Neural cell (in vitro differentiated cells): Measurements from ENCODE around the gene ANAPC7. TPM values are rescaled to one million over a fixed set of nuclear protein-coding genes. Genes with fewer than 3 reads are reported as not detected.

Source experiments
- H2AFZ ChIP-seq: fragments of 200-600, 300-800 bp; sonication (generic), shearing (Covaris generic); 2 replicates; pipeline ENCODE4 v1.6.0; 2014; ENCODE audit warnings: low read depth, mild to moderate bottlenecking, antibody characterized with exemption, low read length, moderate library complexity
- H3F3A ChIP-seq: fragments of 200-600 bp; shearing (Covaris generic); 2 replicates; pipeline ENCODE4 v1.6.1; 2016; ENCODE audit warnings: mild to moderate bottlenecking, moderate library complexity, mixed read lengths, antibody characterized with exemption, low read length; ENCODE audit not compliant: insufficient read depth, poor library complexity, severe bottlenecking
- H3K27ac ChIP-seq: fragments of 200-600, 300-800 bp; sonication (generic), shearing (Covaris generic); 2 replicates; pipeline ENCODE4 v1.5.1; 2014; ENCODE audit warnings: mild to moderate bottlenecking, low read length, moderate library complexity
- H3K27me3 ChIP-seq: fragments of 300-800, 200-600 bp; sonication (generic), shearing (Covaris generic); 2 replicates; pipeline ENCODE4 v1.6.0; 2014; ENCODE audit warnings: mild to moderate bottlenecking, low read depth, low read length, moderate library complexity; ENCODE audit not compliant: insufficient read depth
- H3K36me3 ChIP-seq: fragments of 300-800, 200-600 bp; sonication (generic), shearing (Covaris generic); 2 replicates; pipeline ENCODE4 v1.5.1; 2014; ENCODE audit warnings: mild to moderate bottlenecking, antibody characterized with exemption, low read length, moderate library complexity; ENCODE audit not compliant: insufficient read depth
- H3K4me2 ChIP-seq: fragments of 300-800, 200-600 bp; sonication (generic), shearing (Covaris generic); 2 replicates; pipeline ENCODE4 v1.6.0; 2014; ENCODE audit warnings: mild to moderate bottlenecking, low read length
- H3K4me3 ChIP-seq: fragments of 300-800, 200-600 bp; sonication (generic), shearing (Covaris generic); 2 replicates; pipeline ENCODE4 v1.5.1; 2014; ENCODE audit warnings: mild to moderate bottlenecking, low read length, moderate library complexity
- H3K79me2 ChIP-seq: fragments of 200-600 bp; shearing (Covaris generic); replicated peaks from 2 replicates; pipeline ENCODE4 v1.6.0; 2014; ENCODE audit warnings: mild to moderate bottlenecking, low read length, moderate library complexity; ENCODE audit not compliant: insufficient read depth
- H3K9ac ChIP-seq: fragments of 300-800, 200-600 bp; sonication (generic), shearing (Covaris generic); 2 replicates; pipeline ENCODE4 v1.6.1; 2016; ENCODE audit warnings: mild to moderate bottlenecking, low read length, mixed read lengths
- H3K9me2 ChIP-seq: fragments of 200-600 bp; shearing (Covaris generic); 2 replicates; pipeline ENCODE4 v1.6.1; 2016; ENCODE audit warnings: mild to moderate bottlenecking, low read length, mixed read lengths; ENCODE audit not compliant: insufficient read depth
- H3K9me3 ChIP-seq: fragments of 200-600, 300-800 bp; sonication (generic), shearing (Covaris generic); 2 replicates; pipeline ENCODE4 v1.6.1; 2016; ENCODE audit warnings: mild to moderate bottlenecking, mixed run types, low read length, moderate library complexity, mixed read lengths
- H4K20me1 ChIP-seq: fragments of 200-600 bp; shearing (Covaris generic); 2 replicates; pipeline ENCODE4 v1.6.1; 2016; ENCODE audit warnings: mild to moderate bottlenecking, mixed run types; ENCODE audit not compliant: insufficient read depth
- CTCF ChIP-seq: fragments of 450-650 bp; IDR thresholded peaks from 2 replicates; pipeline ENCODE4 v1.5.1; 2014; ENCODE audit warnings: antibody characterized with exemption, mild to moderate bottlenecking, moderate library complexity; ENCODE audit not compliant: poor library complexity, severe bottlenecking
- EP300 ChIP-seq: fragments of 450-650 bp; conservative IDR thresholded peaks from 2 replicates; pipeline ENCODE4 v1.6.1; 2014; ENCODE audit warnings: antibody characterized with exemption, mild to moderate bottlenecking, moderate library complexity; ENCODE audit not compliant: poor library complexity, severe bottlenecking
- EZH2 ChIP-seq: fragments of 200-600, 300-800 bp; shearing (Covaris generic), sonication (generic); IDR thresholded peaks from 2 replicates; pipeline ENCODE4 v1.6.1; 2014; ENCODE audit warnings: antibody characterized with exemption, low read length, borderline replicate concordance, mild to moderate bottlenecking; ENCODE audit not compliant: insufficient read depth, poor library complexity, severe bottlenecking
- MXI1 ChIP-seq: fragments of 450-650 bp; conservative IDR thresholded peaks from 2 replicates; pipeline ENCODE4 v1.6.1; 2014; ENCODE audit warnings: antibody characterized with exemption, mild to moderate bottlenecking; ENCODE audit not compliant: poor library complexity, severe bottlenecking
- POLR2AphosphoS5 ChIP-seq: IDR thresholded peaks from 2 replicates; pipeline ENCODE4 v1.6.1; 2012
- RAD21 ChIP-seq: fragments of 450-650 bp; conservative IDR thresholded peaks from 2 replicates; pipeline ENCODE4 v1.6.1; 2014; ENCODE audit warnings: antibody characterized with exemption, mild to moderate bottlenecking, moderate library complexity
- REST ChIP-seq: IDR thresholded peaks from 2 replicates; pipeline ENCODE4 v1.6.1; 2012; ENCODE audit warnings: borderline replicate concordance
- SMC3 ChIP-seq: fragments of 450-650 bp; conservative IDR thresholded peaks from 2 replicates; pipeline ENCODE4 v1.6.1; 2014; ENCODE audit warnings: antibody characterized with exemption, mild to moderate bottlenecking, moderate library complexity; ENCODE audit not compliant: poor library complexity
- TAF1 ChIP-seq: IDR thresholded peaks from 2 replicates; pipeline ENCODE4 v1.6.1; 2012; ENCODE audit warnings: low read depth
- polyA plus RNA-seq: library from polyadenylated mRNA; depleted of rRNA; stranded (reverse); fragments of >200 nt; gene quantifications from 2 replicates; pipeline ENCODE4 v1.2.3, GENCODE V29; 2014

ANAPC7 gene
- polyA plus RNA-seq, 1 donor from 2014 or later, result 92.8 TPM

GRCh38 chr12:110426406-110426805 lies 22.9 kb upstream of the ANAPC7 start:
- Histone ChIP-seq H3K9me2 (no peaks in the 10 kb centered on the region), H3K4me2 (no peak overlapping the region), H3K4me3 (no peak overlapping the region), H3F3A (no peaks in the 10 kb centered on the region), H3K27me3 (no peaks in the 10 kb centered on the region), H3K9me3 (no peaks in the 10 kb centered on the region), H3K27ac (no peak overlapping the region), H4K20me1 (no peaks in the 10 kb centered on the region), H3K9ac (no peak overlapping the region), H2AFZ (no peak overlapping the region), H3K79me2 (no peaks in the 10 kb centered on the region), H3K36me3 (no peaks in the 10 kb centered on the region)
- no peak for TF ChIP-seq TAF1
- no peak for TF ChIP-seq REST
- no peak for TF ChIP-seq EZH2
- no peak for TF ChIP-seq SMC3
- TF ChIP-seq EP300, result no peak
- TF ChIP-seq POLR2AphosphoS5, result no peak
- TF ChIP-seq MXI1, result no peak
- TF ChIP-seq CTCF, result no peak
- no peak for TF ChIP-seq RAD21

- Histone ChIP-seq H3K9ac (no peak overlapping the region), H3K27ac (no peak overlapping the region), H2AFZ (no peak overlapping the region), H3K4me2 (no peak overlapping the region), H3K36me3 (no peaks in the 10 kb centered on the region), H3K27me3 (no peaks in the 10 kb centered on the region), H3K9me3 (no peaks in the 10 kb centered on the region), H3F3A (no peaks in the 10 kb centered on the region), H4K20me1 (no peaks in the 10 kb centered on the region), H3K79me2 (no peaks in the 10 kb centered on the region), H3K9me2 (no peaks in the 10 kb centered on the region), H3K4me3 (no peak overlapping the region)
- TF ChIP-seq EZH2 (no peak), EP300 (no peak), MXI1 (no peak)
Observed at GRCh38 chr12:110424237-110424636, 20.7 kb upstream of the ANAPC7 start.

GRCh38 chr12:110421701-110422100 lies 18.2 kb upstream of the ANAPC7 start:
- H3K79me2 ChIP-seq, result no peaks in the 10 kb centered on the region
- no peak overlapping the region for H3K4me2 ChIP-seq
- no peaks in the 10 kb centered on the region for H4K20me1 ChIP-seq
- H3K9ac ChIP-seq, result no peak overlapping the region
- H3K36me3 ChIP-seq, result no peaks in the 10 kb centered on the region
- H3K27ac ChIP-seq, result no peak overlapping the region
- H3K9me2 ChIP-seq, result no peaks in the 10 kb centered on the region
- H3K27me3 ChIP-seq, result no peaks in the 10 kb centered on the region
- TF ChIP-seq CTCF (no peak), EZH2 (no peak)
- H2AFZ ChIP-seq, result no peak overlapping the region
- H3F3A ChIP-seq, result no peaks in the 10 kb centered on the region
- no peak overlapping the region for H3K4me3 ChIP-seq
- no peaks in the 10 kb centered on the region for H3K9me3 ChIP-seq
